K562 (cell line): Measurements from ENCODE around the gene SKIL. TPM values are rescaled to one million over a fixed set of nuclear protein-coding genes. Genes with fewer than 3 reads are reported as not detected.

Experiments used
- ATAC-seq: fragments of 200-7000 bp; cut with Tn5 transposase; 3 replicates; pipeline ENCODE4 v1.9.1; 2020; ENCODE audit warnings: moderate library complexity
- BruUV-seq: library from RNA; stranded (reverse); fragments of 400-500 nt; replicated peaks from 2 replicates; lab custom pipeline; 2021; lab: Mats Ljungman, UMichigan
- CTCF ChIA-PET: fragments of 300-600 bp; formaldehyde crosslinking; extraction: SDS; loops from one replicate; lab custom pipeline; 2021; ENCODE audit warnings: low intra/inter-chr PET ratio; lab: Yijun Ruan, JAX
- POLR2A ChIA-PET: fragments of 300-600, 350-650 bp; sonication (Branson Sonifier 250); formaldehyde crosslinking; extraction: SDS; loops from one replicate; lab custom pipeline; 2021; ENCODE audit warnings: antibody characterized with exemption, inconsistent platforms; lab: Yijun Ruan, JAX
- DNase-seq, 4 experiments: peaks; one replicate each; pipeline versions ENCODE4 v3.0.0 to v3.0.0-alpha.2; 2011 to 2018; ENCODE audit warnings: low spot score in 3 of 4, mixed read lengths in 3 of 4; ENCODE audit errors: extremely low read depth in 1 of 4
- FAIRE-seq: peaks from 2 replicates; lab custom pipeline; 2011; peaks lifted over from hg19 to GRCh38; lab: Jason Lieb, UNC
- H2AFZ ChIP-seq: 2 replicates; pipeline ENCODE4 v1.6.0; 2011; ENCODE audit warnings: low read depth, low read length, control low read depth, inconsistent platforms
- H3K27ac ChIP-seq: fragments of 200-600 bp; 3 replicates; pipeline ENCODE4 v1.8.0; 2011; ENCODE audit warnings: low read depth, mild to moderate bottlenecking, control low read depth, inconsistent platforms, low read length, moderate library complexity, mixed read lengths; ENCODE audit errors: extremely low read depth
- H3K27me3 ChIP-seq, 2 experiments: fragments of 300-600 bp in 1 of 2; 2 replicates in 1 of 2; 3 replicates in 1 of 2; pipeline versions ENCODE4 v1.6.0 to v1.8.0; 2011; ENCODE audit warnings: inconsistent platforms in 2 of 2, low read length in 2 of 2, mild to moderate bottlenecking in 1 of 2, mixed read lengths in 1 of 2, moderate library complexity in 1 of 2; ENCODE audit not compliant: control insufficient read depth in 2 of 2, insufficient read depth in 2 of 2
- H3K36me3 ChIP-seq: fragments of 300-600 bp; 3 replicates; pipeline ENCODE4 v1.8.0; 2011; ENCODE audit warnings: mild to moderate bottlenecking, low read length, inconsistent platforms; ENCODE audit not compliant: control insufficient read depth, insufficient read depth
- H3K4me1 ChIP-seq, 2 experiments: fragments of 200-600 bp in 1 of 2; replicated peaks in 1 of 2; 2 replicates in 1 of 2; 3 replicates in 1 of 2; pipeline versions ENCODE4 v1.5.1 to v1.8.0; 2011; ENCODE audit warnings: inconsistent platforms in 2 of 2, low read length in 2 of 2, mild to moderate bottlenecking in 1 of 2, mixed read lengths in 1 of 2, moderate library complexity in 1 of 2; ENCODE audit not compliant: control insufficient read depth in 2 of 2, insufficient read depth in 2 of 2
- H3K4me2 ChIP-seq: 2 replicates; pipeline ENCODE4 v1.6.1; 2011; ENCODE audit warnings: low read length, control low read depth, inconsistent platforms, mixed read lengths; ENCODE audit not compliant: insufficient read depth
- H3K4me3 ChIP-seq: fragments of 200-600 bp; sonication (generic), shearing (Covaris generic); 2 replicates; pipeline ENCODE4 v1.5.1; 2016; ENCODE audit warnings: control low read depth, inconsistent platforms
- H3K79me2 ChIP-seq: fragments of 200-600 bp; 3 replicates; pipeline ENCODE4 v1.8.0; 2011; ENCODE audit warnings: low read length, inconsistent platforms; ENCODE audit not compliant: control insufficient read depth, insufficient read depth
- H3K9ac ChIP-seq, 2 experiments: 2 replicates each; pipeline versions ENCODE4 v1.6.0 to v1.6.1; 2011; ENCODE audit warnings: low read depth in 2 of 2, low read length in 2 of 2, control low read depth in 1 of 2, inconsistent platforms in 1 of 2, mild to moderate bottlenecking in 1 of 2, mixed read lengths in 1 of 2; ENCODE audit not compliant: insufficient read depth in 1 of 2
- H3K9me1 ChIP-seq: one replicate; pipeline ENCODE4 v1.6.0; 2011; ENCODE audit warnings: inconsistent platforms, mild to moderate bottlenecking, low read length, moderate library complexity; ENCODE audit not compliant: control insufficient read depth, insufficient read depth
- H3K9me3 ChIP-seq: replicated peaks from 2 replicates; pipeline ENCODE4 v1.5.1; 2011; ENCODE audit warnings: low read depth, low read length, inconsistent platforms; ENCODE audit not compliant: control insufficient read depth, insufficient read depth
- H4K20me1 ChIP-seq: replicated peaks from 2 replicates; pipeline ENCODE4 v1.6.1; 2011; ENCODE audit warnings: low read length, inconsistent platforms, mixed read lengths; ENCODE audit not compliant: control insufficient read depth, insufficient read depth
- NFE2L1 ChIP-seq: fragments of 450-650 bp; IDR thresholded peaks from 2 replicates; pipeline ENCODE4 v1.6.1; 2016; ENCODE audit warnings: missing genetic modification characterization, low read depth, mild to moderate bottlenecking, missing compliant biosample characterization, moderate library complexity, borderline replicate concordance
- SPI1 ChIP-seq: IDR thresholded peaks from 2 replicates; pipeline ENCODE4 v1.6.1; 2011; ENCODE audit warnings: low read depth, low read length, control low read depth, borderline replicate concordance
- TSC22D4 ChIP-seq: fragments of 450-650 bp; IDR thresholded peaks from 2 replicates; pipeline ENCODE4 v1.6.1; 2016; ENCODE audit warnings: missing genetic modification characterization, missing biosample characterization, control low read depth
- ZNF212 ChIP-seq: fragments of 450-650 bp; formaldehyde crosslinking; IDR thresholded peaks from 2 replicates; pipeline ENCODE4 v1.4.0; 2020; ENCODE audit warnings: mild to moderate bottlenecking
- ZNF740 ChIP-seq, 3 experiments: fragments of 200-800 bp in 1 of 3; sonication (Bioruptor generic) in 1 of 3; sonication (generic) in 1 of 3; formaldehyde crosslinking in 1 of 3; IDR thresholded peaks; 2 replicates each; pipeline versions ENCODE4 v1.6.1 to v1.8.0; 2016 to 2022; ENCODE audit warnings: mild to moderate bottlenecking in 2 of 3, missing compliant biosample characterization in 2 of 3, missing genetic modification characterization in 2 of 3, missing genetic modification reagents in 1 of 3
- whole genome bisulfite sequencing: fragments of 100-300 bp; shearing (Covaris generic); methylation state at CpG from one replicate; pipeline ENCODE4 v1.1.6; 2016; ENCODE audit warnings: low coverage, mixed read lengths; ENCODE audit not compliant: insufficient coverage; ENCODE audit errors: missing lambda C conversion rate; 5-methylcytosine and 5-hydroxymethylcytosine counted together
- in situ Hi-C: fragments of 300-500 bp; cut with MboI; formaldehyde crosslinking; loops from 4 replicates; pipeline ENCODE4 v1.15.0; 2018; ENCODE audit warnings: inconsistent platforms, mixed read lengths
- intact Hi-C: fragments of 100-400 bp; cut with micrococcal nuclease; formaldehyde crosslinking; loops from 2 replicates; pipeline ENCODE4 v1.14.2; 2022
- polyA plus RNA-seq, 8 experiments: library from polyadenylated mRNA; depleted of rRNA in 4 of 8; stranded (reverse) in 5 of 8; unstranded in 3 of 8; fragments of >200 nt; fragmentation: Nextera tagmentation in 2 of 8; fragmentation: Illumina TruSeq in 1 of 8; extraction: Ambion mirVana in 2 of 8; extraction: Trizol in 1 of 8; gene quantifications; 2 replicates each; pipeline versions ENCODE4 v1.2.1 to v1.2.3, GENCODE V29; 2011 to 2014; ENCODE audit warnings: inconsistent platforms in 1 of 8, missing spikeins in 1 of 8
- total RNA-seq, 7 experiments: library from RNA; depleted of rRNA in 6 of 7; stranded (reverse); fragments of >200 nt in 6 of 7; fragmentation: Illumina TruSeq in 2 of 7; extraction: Trizol in 2 of 7; gene quantifications; 2 replicates each; pipeline versions ENCODE4 v1.2.1 to v1.2.3, GENCODE V29; 2011 to 2021; ENCODE audit warnings: low replicate concordance in 1 of 7

Gene SKIL
- total and polyA plus RNA-seq, 9 of the 15 experiments (the other 6 are each of a cell fraction or from before 2014, with no cell fraction given), result 4.3 to 19.1 (median 9.7) TPM

GRCh38 chr3:170309046-170309445 lies 48.5 kb upstream of the SKIL start:
- in situ Hi-C loops (no loop called here), intact Hi-C loops (loop anchor here (10.0 kb wide), 2 partner anchors 234 to 444 kb away; partner anchors contain the start of gene LRRC31)
- Histone ChIP-seq H3K4me1 (peaks cover 0 to 5% of the 10 kb centered on the region in 2 experiments; a peak in 1 of 5 replicates), H3K27me3 (no peaks in the 10 kb centered on the region), H3K4me3 (no peak overlapping the region), H3K27ac (no peak overlapping the region), H4K20me1 (no peaks in the 10 kb centered on the region), H3K9me1 (no peaks in the 10 kb centered on the region), H2AFZ (no peak overlapping the region), H3K36me3 (no peaks in the 10 kb centered on the region), H3K4me2 (no peak overlapping the region), H3K9me3 (no peaks in the 10 kb centered on the region), H3K79me2 (no peaks in the 10 kb centered on the region), H3K9ac (no peak overlapping the region)
- 71% methylated on average over 1 of the region's 1 CpG for WGBS
- TF ChIP-seq NFE2L1 (tag) (no peak), ZNF740 (CRISPR knock-in tag; IDR thresholded peaks at IDR 0.05) (no peak), ZNF740 (tag; IDR thresholded peaks at IDR 0.05) (no peak), TSC22D4 (tag) (no peak), SPI1 (peak; percentile 38; the same call in 1 of the 2 replicates), ZNF212 (CRISPR knock-in tag) (no peak)
- no peak for FAIRE-seq
- no peak for DNase-seq
- CTCF ChIA-PET, result interaction anchor here (0.6 to 2.4 kb wide), 3 partner anchors 101 to 1338 kb away, joined by 4 to 20 read pairs (median 11); no protein-coding TSS in a partner anchor
- no TSS peak for BruUV-seq
- no peak for ATAC-seq
- POLR2A ChIA-PET, result interaction anchor here (2.6 kb wide), 1 partner anchor 11 kb away, joined by 10 read pairs; no protein-coding TSS in a partner anchor
